RPMI8226 (cell line): ENCODE measurements around the gene ASB16.

Experiments
- DNase-seq: peaks from one replicate; pipeline ENCODE4 v3.0.0-alpha.2; 2015

The ASB16 gene

GRCh38 chr17:44210342-44211192 lies 40.1 kb downstream of the ASB16 start:
- peak; percentile 93 for DNase-seq

- no peak for DNase-seq
Measured at GRCh38 chr17:44211281-44212265, 41.1 kb downstream of the ASB16 start.

GRCh38 chr17:44212507-44213402 lies 42.3 kb downstream of the ASB16 start:
- DNase-seq: no peak

DNA sequence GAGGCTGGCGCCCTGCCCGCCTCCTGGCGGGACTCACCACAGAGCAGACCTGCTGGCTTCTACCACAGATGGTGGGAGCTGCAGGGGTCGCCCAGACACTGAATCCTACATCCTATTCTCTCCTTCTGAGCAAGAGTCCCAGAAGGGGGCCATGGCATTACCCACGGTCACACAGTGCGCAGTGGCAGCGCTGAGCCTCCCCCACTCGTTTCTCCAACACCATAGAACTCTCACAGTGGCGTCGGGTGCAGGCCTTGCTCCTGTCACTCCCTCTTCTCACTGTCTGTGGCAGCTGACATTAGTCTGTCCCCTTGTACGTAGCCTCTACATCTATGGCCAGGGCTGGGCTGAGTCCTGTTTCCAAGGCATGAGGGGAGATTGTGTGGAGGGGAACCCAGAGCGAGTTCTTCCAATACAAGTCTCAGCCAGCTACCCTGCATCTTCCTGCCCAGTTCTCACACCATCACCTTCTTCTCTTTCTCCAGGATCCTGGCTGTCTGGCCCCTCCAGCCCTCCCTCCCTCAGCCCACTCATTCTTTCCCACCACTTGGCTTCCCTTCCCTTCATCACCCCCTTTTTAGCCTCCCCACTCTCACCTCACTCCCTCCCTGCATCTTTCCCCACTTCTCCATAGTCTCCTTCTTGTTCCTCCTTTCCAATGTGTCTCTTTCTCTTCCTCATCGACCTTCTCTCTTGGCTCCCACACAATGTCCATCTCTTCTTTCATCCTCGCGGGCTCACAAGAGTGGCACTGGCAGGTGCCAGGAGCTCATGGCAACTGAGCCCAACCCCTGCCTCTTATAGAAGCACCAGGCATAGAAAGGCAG lies 43.1 kb downstream of the ASB16 start:
- no peak for DNase-seq

DNA sequence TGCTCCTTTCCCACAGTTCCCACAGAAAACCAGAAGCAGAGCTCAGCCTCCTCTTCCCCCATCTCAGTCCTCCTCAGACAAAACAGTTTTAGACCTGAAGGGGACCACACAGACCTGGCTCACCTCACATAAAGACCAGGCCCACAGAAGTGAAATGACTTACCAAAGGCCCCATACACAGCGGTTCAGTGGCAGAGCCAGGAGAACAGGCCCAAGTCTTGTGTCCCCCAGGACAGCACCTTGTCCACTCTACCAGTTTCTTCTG lies 43.7 kb downstream of the ASB16 start:
- DNase-seq: no peak

- no peak for DNase-seq
Measured at GRCh38 chr17:44214896-44215295, 44.4 kb downstream of the ASB16 start.

DNA sequence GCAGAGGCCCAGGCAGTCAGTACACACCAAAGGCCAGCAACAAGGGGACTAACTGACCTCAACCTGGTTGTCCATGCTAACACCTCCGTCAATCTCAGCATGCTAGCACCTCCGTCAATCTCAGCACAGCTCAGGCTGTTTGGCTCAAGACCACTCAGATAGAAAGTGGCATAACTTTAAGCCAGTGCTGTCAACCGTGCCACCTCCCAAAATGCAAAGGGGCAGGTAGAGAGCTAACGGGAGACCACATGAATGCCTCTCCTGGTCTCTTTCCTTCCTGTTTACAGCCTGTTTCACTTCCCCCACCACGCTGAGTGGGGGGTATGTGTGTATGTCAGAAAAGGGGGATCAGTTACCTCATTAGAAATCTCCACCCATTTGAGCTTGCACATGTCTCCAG lies 45.7 kb downstream of the ASB16 start:
- DNase-seq: peak; percentile 53

DNA sequence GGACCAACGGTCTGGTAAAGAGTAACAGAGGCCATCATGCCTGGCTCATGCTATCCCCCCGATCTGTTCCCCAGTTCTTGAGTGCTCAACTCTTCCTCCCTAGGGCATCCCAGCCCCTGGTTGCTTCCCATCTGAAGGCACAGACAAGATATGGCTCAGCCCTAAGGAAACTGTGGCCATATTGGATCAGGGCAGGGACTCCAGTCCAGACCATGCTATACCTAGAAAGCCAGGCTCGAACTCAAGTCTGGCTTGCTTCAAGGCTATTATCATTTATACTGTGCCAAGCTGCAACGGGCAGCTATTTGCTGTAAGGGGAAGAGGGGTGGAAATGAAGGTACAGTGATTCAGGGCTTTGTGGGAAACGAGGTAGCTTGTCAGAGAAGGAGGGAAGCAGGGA lies 46.2 kb downstream of the ASB16 start:
- DNase-seq: peak; percentile 33

- peak; percentile 31 for DNase-seq
Measured at GRCh38 chr17:44217738-44218343, 47.3 kb downstream of the ASB16 start.

DNA sequence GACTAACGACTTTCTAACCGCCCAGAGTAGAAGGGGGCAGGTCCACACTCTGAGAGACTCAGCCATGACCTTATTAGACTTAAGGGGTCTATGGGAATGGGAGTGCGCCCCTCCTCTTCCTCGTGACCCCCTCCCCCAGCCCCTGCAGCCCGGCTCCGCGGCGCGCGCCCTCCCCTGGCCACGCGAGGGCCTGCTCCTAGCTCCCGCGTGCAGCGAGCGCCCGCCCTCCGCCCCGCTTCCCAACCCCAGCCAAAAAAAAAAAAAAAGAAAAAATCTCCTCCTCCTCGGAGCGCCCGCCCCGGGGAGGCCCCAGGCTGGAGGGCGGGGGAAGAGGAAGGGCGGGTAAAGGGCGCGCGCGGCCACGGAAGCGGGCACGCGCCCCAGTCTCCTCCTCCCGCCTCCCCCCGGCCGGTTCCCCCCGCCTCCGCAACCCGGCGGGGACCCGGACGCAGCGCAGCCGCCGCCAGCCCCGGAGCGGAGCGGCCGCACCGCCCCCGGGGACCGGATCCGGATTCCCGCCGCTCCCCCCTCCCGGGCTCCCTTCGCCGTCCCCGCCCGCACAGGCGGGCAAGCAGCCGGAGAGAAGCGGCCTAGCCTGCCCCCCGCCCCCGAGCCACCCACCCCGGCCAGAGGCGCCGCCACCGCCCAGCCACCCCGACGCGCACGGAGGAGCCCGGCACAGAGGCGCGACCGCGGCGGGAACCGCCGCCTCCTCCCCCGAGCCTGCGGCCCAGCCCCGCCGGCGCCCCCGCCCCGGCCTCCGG lies 48.0 kb downstream of the ASB16 start:
- peak; percentile 95 for DNase-seq

DNA sequence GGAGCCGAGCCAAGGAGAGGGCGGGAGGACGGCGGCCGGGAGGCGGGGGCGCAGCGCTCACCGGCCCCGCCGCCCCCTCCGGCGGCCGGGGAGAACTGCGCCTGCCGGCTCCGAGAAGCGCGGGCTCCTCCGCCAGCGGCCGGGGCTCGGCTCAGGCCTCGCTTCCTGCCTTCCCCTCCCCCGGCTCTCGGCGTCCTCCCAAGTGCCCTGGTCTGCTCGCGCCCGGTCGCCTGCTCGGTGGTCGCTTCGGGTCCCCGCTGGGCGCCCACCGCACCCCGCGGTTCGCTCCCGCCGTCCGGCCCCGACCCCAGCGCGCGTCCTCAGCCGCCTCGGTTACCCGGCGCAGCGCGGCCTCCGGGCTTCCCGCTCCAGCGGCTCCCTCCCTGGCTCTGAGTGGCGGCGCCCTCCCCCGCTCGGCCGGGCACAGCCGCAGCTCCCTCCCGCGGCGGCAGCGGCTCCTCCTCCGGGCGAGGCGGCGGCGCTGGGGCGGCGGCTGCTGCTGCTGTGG lies 48.7 kb downstream of the ASB16 start:
- DNase-seq: peak; percentile 84

DNA sequence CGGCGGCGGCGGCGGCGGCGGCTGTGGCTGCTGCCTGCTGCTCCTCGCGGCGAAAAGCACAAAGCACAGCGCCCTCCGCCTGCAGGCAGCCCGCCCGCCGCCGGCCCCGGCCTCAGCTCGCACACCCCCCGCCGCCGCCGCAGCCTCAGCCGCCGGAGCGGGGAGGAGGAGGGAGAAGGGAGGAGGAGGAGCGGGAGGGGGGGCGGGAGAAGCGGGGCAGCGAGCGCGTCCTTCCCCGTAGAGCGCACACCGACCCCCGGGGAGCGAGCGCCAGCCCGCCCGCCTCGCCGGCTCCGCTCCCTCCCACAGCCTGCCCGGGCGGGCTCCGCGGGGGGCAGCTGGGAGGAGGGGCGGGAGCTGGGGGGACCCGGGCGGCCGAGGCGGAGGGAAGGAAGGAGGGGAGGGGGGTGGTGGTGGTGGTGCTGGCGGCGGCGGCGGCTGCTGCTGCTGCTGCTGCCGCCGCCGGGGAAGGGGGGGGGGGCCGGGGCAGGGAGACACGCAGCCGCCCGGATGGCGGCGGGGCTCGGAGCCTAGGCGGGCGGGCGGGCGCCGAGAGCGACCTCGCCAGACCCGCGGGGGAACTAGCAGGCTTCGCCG lies 49.2 kb downstream of the ASB16 start, which contains the start of gene UBTF:
TSS of gene UBTF (minus strand) at position 60 of the 597 bp plus-strand sequence. CDS start 1,446 bp downstream, outside the sequence.
- DNase-seq: peak; percentile 75

DNA sequence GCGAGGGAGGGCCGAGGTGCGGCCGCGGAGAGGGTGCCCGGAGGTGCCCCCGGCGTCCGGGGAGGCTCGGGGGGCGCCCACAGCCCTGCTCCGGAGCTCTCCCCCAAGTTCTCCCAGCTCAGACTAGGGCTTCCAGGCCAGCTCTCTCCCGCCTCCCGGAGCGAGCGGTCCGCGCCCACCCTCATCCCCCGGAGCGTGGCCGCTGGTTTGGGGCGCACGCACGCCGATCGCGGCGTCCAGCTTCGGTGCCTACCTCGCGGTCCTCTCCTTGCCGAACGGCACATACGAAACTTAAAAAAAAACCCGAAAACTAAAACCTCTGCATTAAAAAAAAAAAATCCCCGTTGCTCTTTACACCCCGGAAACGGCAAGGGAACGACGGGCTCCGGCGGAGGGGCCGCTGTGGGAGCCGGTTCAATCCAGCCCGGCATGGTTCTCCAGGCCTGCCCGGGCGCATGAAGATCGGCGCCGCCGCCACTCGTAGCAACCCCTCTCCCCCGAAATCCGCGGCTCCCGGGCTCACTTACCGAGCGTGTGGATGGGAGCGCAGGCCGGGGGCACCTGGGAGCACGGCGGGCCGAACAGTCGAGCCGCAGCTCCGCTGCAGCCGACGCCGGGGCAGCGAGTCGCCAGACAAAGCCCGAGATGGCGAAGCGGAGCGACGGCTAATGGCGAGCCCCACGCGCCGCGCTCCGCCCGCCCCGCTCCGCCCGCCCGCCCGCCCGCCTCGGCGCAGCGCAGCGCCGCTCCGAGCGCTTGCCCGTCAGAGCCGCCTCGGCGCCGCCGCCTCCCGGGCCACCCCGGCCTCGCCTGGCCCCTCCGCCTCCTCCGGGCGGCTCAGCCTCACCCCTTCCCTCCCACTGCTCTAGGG lies 49.9 kb downstream of the ASB16 start:
- peak; percentile 66 for DNase-seq

- peak; percentile 84 for DNase-seq
Measured at GRCh38 chr17:44221084-44221861, 50.8 kb downstream of the ASB16 start.

GRCh38 chr17:44221862-44222111 lies 51.3 kb downstream of the ASB16 start:
- DNase-seq: no peak

DNA sequence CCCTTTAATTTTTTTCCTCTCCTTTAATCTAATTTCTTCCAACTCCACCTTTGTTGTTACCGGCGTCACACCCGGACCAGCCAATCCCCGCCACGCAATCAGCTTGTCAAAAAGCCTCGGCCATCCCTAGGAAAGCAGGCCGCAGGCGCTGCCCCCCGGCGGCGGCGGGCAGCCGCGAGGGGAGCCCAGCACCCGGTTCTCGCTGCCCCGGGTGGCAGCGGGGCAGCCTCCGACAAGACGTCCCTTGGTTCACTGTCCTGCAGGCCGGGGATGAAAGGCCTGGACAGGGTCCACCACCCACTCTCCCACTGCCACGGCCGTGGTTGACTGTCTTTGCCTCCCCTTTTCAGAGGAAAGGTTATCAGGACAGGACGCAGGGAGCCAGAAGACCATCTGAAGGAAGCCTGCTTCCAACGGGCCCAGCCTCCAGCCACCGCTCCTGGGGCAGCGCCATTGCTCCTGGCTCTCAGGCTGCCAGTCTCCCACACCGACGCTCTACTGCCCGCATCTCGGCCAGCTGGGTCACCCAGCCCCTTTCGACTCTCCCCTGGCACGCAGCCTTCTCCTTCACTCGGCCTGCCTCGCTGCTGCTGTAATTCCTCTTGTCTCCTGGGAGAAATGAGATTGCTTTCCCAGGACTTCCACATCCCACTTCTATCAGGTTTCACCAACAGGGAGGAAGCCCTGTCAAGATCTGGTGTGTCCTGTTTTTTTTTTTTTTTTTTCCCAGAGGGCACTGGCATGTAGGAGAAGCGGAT lies 51.8 kb downstream of the ASB16 start:
- DNase-seq: peak; percentile 65

DNA sequence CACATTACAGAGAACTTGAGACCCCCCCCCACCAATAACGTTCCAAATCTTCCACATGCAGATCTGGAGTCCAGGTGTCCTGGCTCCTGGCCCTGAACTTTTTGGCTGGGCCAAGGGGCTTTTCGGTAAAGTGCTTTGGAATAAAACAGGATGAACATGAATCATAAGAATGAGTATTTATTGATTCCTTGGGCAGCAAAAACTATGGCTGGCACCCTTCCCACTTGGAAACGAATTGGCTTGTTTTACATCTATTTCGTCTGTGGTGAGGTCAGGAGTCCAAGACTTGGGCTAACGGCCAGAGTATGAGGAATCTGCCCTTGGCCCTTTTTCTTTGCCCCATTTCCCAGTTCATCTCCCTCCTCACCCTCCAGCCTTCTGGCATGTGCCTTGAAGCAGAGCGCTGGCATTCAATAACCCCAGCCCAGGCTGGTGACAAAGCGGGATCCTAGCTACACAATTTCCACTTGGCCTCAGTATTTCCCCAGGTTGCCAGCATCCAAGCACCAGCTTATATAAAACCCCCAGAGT lies 53.1 kb downstream of the ASB16 start:
- DNase-seq: no peak
